GM23338 (cell line): Measurements from ENCODE around the gene SLC38A10. TPM values are rescaled to one million over a fixed set of nuclear protein-coding genes. Genes with fewer than 3 reads are reported as not detected.

Experiments used
- ATAC-seq: fragments of 200-7000 bp; cut with Tn5 transposase; 3 replicates; pipeline ENCODE4 v1.9.1; 2020
- DNase-seq: peaks from one replicate; pipeline ENCODE4 v3.0.0-alpha.2; 2015; ENCODE audit warnings: low spot score
- H2AFZ ChIP-seq: fragments of 200-600 bp; sonication (generic); 2 replicates; pipeline ENCODE4 v1.8.0; 2016; ENCODE audit warnings: antibody characterized with exemption, mild to moderate bottlenecking, moderate library complexity
- H3F3A ChIP-seq: fragments of 200-600 bp; sonication (generic); replicated peaks from 2 replicates; pipeline ENCODE4 v1.8.0; 2017; ENCODE audit warnings: antibody characterized with exemption, mixed run types, low read depth
- H3K27ac ChIP-seq: fragments of 200-600 bp; sonication (generic); 2 replicates; pipeline ENCODE4 v1.6.1; 2016; ENCODE audit warnings: low read depth
- H3K27me3 ChIP-seq: fragments of 200-600 bp; sonication (generic); 2 replicates; pipeline ENCODE4 v1.8.0; 2016; ENCODE audit warnings: mild to moderate bottlenecking, mixed run types, moderate library complexity; ENCODE audit not compliant: insufficient read depth
- H3K36me3 ChIP-seq: fragments of 200-600 bp; sonication (generic); 2 replicates; pipeline ENCODE4 v1.8.0; 2016; ENCODE audit warnings: mild to moderate bottlenecking; ENCODE audit not compliant: insufficient read depth
- H3K4me1 ChIP-seq: fragments of 200-600 bp; sonication (generic); 2 replicates; pipeline ENCODE4 v1.8.0; 2016; ENCODE audit warnings: mild to moderate bottlenecking, moderate library complexity; ENCODE audit not compliant: insufficient read depth
- H3K4me2 ChIP-seq: fragments of 200-600 bp; sonication (generic); 2 replicates; pipeline ENCODE4 v1.7.1; 2017; ENCODE audit warnings: mixed run types
- H3K4me3 ChIP-seq: fragments of 200-600 bp; sonication (generic); 2 replicates; pipeline ENCODE4 v1.6.1; 2016; ENCODE audit warnings: mixed run types
- H3K79me2 ChIP-seq: fragments of 200-600 bp; sonication (generic); replicated peaks from 2 replicates; pipeline ENCODE4 v1.8.0; 2017; ENCODE audit warnings: mild to moderate bottlenecking; ENCODE audit not compliant: insufficient read depth
- H3K9me2 ChIP-seq: fragments of 200-600 bp; sonication (generic); 2 replicates; pipeline ENCODE4 v1.8.0; 2017; ENCODE audit not compliant: insufficient read depth
- H4K20me1 ChIP-seq: fragments of 200-600 bp; sonication (generic); replicated peaks from 2 replicates; pipeline ENCODE4 v1.8.0; 2017; ENCODE audit warnings: mild to moderate bottlenecking; ENCODE audit not compliant: insufficient read depth
- H3K27ac Mint-ChIP-seq: 2 replicates; pipeline ENCODE4 v1.8.0; 2020; ENCODE audit warnings: inconsistent platforms, mild to moderate bottlenecking, moderate library complexity, mixed read lengths
- H3K27me3 Mint-ChIP-seq: 3 replicates; pipeline ENCODE4 v1.8.0; 2022; ENCODE audit warnings: low read depth, mild to moderate bottlenecking, moderate library complexity, mixed read lengths, inconsistent platforms; ENCODE audit not compliant: insufficient read depth, poor library complexity
- H3K36me3 Mint-ChIP-seq: 3 replicates; pipeline ENCODE4 v1.8.0; 2021; ENCODE audit warnings: low read depth, mild to moderate bottlenecking, inconsistent platforms, moderate library complexity, mixed read lengths
- H3K4me1 Mint-ChIP-seq: 3 replicates; pipeline ENCODE4 v1.8.0; 2020; ENCODE audit warnings: mild to moderate bottlenecking, inconsistent platforms, mixed read lengths
- H3K4me3 Mint-ChIP-seq: 3 replicates; pipeline ENCODE4 v1.8.0; 2021; ENCODE audit warnings: moderate library complexity, mild to moderate bottlenecking, inconsistent platforms, mixed read lengths
- H3K9me3 Mint-ChIP-seq: 3 replicates; pipeline ENCODE4 v1.8.0; 2020; ENCODE audit warnings: moderate library complexity, mild to moderate bottlenecking, inconsistent platforms, mixed read lengths
- CREB1 ChIP-seq: fragments of 250-450 bp; sonication (Bioruptor Pico); IDR thresholded peaks from 2 replicates; pipeline ENCODE4 v1.5.0; 2020; ENCODE audit warnings: low read depth, mild to moderate bottlenecking, moderate library complexity
- CTCF ChIP-seq, 2 experiments: fragments of 200-600 bp in 1 of 2; sonication (generic) in 1 of 2; conservative IDR thresholded peaks; 2 replicates each; pipeline versions ENCODE4 v1.5.1 to v1.6.1; 2016 to 2017; ENCODE audit warnings: antibody characterized with exemption in 2 of 2, low read depth in 2 of 2, mild to moderate bottlenecking in 2 of 2, moderate library complexity in 1 of 2
- EZH2 ChIP-seq: fragments of 200-600 bp; sonication (generic); IDR thresholded peaks from one replicate; pipeline ENCODE4 v1.8.0; 2017; ENCODE audit warnings: antibody characterized with exemption, mild to moderate bottlenecking, low read depth; ENCODE audit not compliant: unreplicated experiment
- EZH2phosphoT487 ChIP-seq: fragments of 200-600 bp; sonication (generic); IDR thresholded peaks from one replicate; pipeline ENCODE4 v1.8.1; 2018; ENCODE audit warnings: antibody characterized with exemption; ENCODE audit not compliant: unreplicated experiment
- JUNB ChIP-seq: IDR thresholded peaks from one replicate; pipeline ENCODE4 v1.6.1; 2016; ENCODE audit warnings: antibody characterized with exemption; ENCODE audit not compliant: unreplicated experiment
- POLR2AphosphoS5 ChIP-seq: IDR thresholded peaks from 2 replicates; pipeline ENCODE4 v1.6.1; 2016; ENCODE audit warnings: antibody characterized with exemption, low read depth
- REST ChIP-seq: IDR thresholded peaks from one replicate; pipeline ENCODE4 v1.6.1; 2018; ENCODE audit warnings: antibody characterized with exemption; ENCODE audit not compliant: unreplicated experiment
- STAT1 ChIP-seq: IDR thresholded peaks from one replicate; pipeline ENCODE4 v1.6.1; 2016; ENCODE audit warnings: antibody characterized with exemption; ENCODE audit not compliant: unreplicated experiment
- ZNF114 ChIP-seq: fragments of 250-450 bp; sonication (Bioruptor Pico); IDR thresholded peaks from 2 replicates; pipeline ENCODE4 v1.5.0; 2020; ENCODE audit warnings: mild to moderate bottlenecking, moderate library complexity
- ZNF331 ChIP-seq: fragments of 250-450 bp; sonication (Bioruptor Pico); IDR thresholded peaks from 2 replicates; pipeline ENCODE4 v1.5.0; 2020; ENCODE audit warnings: low read depth, mild to moderate bottlenecking, moderate library complexity
- ZNF462 ChIP-seq: fragments of 250-450 bp; sonication (Bioruptor Pico); IDR thresholded peaks from 2 replicates; pipeline ENCODE4 v1.5.0; 2020; ENCODE audit warnings: mild to moderate bottlenecking, moderate library complexity
- polyA plus RNA-seq: library from polyadenylated mRNA; unstranded; fragments of >200 nt; fragmentation: Nextera tagmentation; extraction: Ambion mirVana; gene quantifications from 2 replicates; pipeline ENCODE4 v1.2.1, GENCODE V29; 2016
- total RNA-seq: library from RNA; depleted of rRNA; stranded (reverse); fragments of >200 nt; shearing (Covaris generic); gene quantifications from 2 replicates; pipeline ENCODE4 v1.2.3, GENCODE V29; 2014
- TF ChIP-seq, protein P1 (sequence below): IDR thresholded peaks from 2 replicates; pipeline ENCODE4 v1.6.1; 2016; ENCODE audit warnings: antibody characterized with exemption

Gene SLC38A10
- total and polyA plus RNA-seq, 2 experiments from 2014 or later: 17.1 to 55.8 TPM

- H3K4me3 Mint-ChIP-seq: no peak overlapping the region
Measured at GRCh38 chr17:81251709-81252301, 43.3 kb downstream of the SLC38A10 start.

More at GRCh38 chr17:81251709-81252301, 43.3 kb downstream of the SLC38A10 start:
- Mint-ChIP-seq H3K27ac (no peak overlapping the region), H3K27me3 (peaks cover 19% of the 10 kb centered on the region), H3K36me3 (peaks cover 6% of the 10 kb centered on the region; the same call in 2 of the 3 replicates), H3K9me3 (peaks cover 3% of the 10 kb centered on the region; the same call in 1 of the 3 replicates), H3K4me1 (peaks cover 27% of the 10 kb centered on the region)
- H3F3A ChIP-seq: peaks cover 2% of the 10 kb centered on the region; the same call in 1 of the 2 replicates
- peaks cover 3% of the 10 kb centered on the region; the same call in 1 of the 2 replicates for H3K4me1 ChIP-seq
- H3K4me2 ChIP-seq: no peak overlapping the region
- H3K27me3 ChIP-seq: no peaks in the 10 kb centered on the region
- no peak for DNase-seq
- H3K4me3 ChIP-seq: no peak overlapping the region
- no peaks in the 10 kb centered on the region for H3K79me2 ChIP-seq
- no peak for ATAC-seq
- no peak for TF ChIP-seq JUNB
- TF ChIP-seq STAT1: no peak
- TF ChIP-seq CREB1: no peak
- TF ChIP-seq ZNF114 (CRISPR knock-in tag): no peak
- no peak for TF ChIP-seq ZNF462
- TF ChIP-seq CTCF (conservative IDR thresholded peaks at IDR 0.05; ENCODE audit: low read depth in 2 of 2): no peak
- TF ChIP-seq REST: no peak
- TF ChIP-seq, protein P1, sequence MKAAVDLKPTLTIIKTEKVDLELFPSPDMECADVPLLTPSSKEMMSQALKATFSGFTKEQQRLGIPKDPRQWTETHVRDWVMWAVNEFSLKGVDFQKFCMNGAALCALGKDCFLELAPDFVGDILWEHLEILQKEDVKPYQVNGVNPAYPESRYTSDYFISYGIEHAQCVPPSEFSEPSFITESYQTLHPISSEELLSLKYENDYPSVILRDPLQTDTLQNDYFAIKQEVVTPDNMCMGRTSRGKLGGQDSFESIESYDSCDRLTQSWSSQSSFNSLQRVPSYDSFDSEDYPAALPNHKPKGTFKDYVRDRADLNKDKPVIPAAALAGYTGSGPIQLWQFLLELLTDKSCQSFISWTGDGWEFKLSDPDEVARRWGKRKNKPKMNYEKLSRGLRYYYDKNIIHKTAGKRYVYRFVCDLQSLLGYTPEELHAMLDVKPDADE: no peak
- no peak for TF ChIP-seq ZNF331 (CRISPR knock-in tag)
- no peak for TF ChIP-seq POLR2AphosphoS5
- TF ChIP-seq EZH2: no peak
- TF ChIP-seq EZH2phosphoT487: no peak
- H2AFZ ChIP-seq: no peak overlapping the region
- no peak overlapping the region for H3K27ac ChIP-seq
- H4K20me1 ChIP-seq: no peaks in the 10 kb centered on the region; the same call in 1 of the 2 replicates
- H3K36me3 ChIP-seq: no peaks in the 10 kb centered on the region
- H3K9me2 ChIP-seq: peaks cover 5% of the 10 kb centered on the region
